SW480 (cell line): ENCODE results near the gene ASB2.

Experiments
- DNase-seq: peaks from one replicate; pipeline ENCODE4 v3.0.0-alpha.2; 2016; ENCODE audit warnings: low spot score

The ASB2 gene

GRCh38 chr14:93950948-93951634, 25.3 kb downstream of the ASB2 start:
- DNase-seq: no peak

- DNase-seq: no peak
Measured at GRCh38 chr14:93949511-93950075, 26.8 kb downstream of the ASB2 start.

GRCh38 chr14:93947282-93947681, 29.1 kb downstream of the ASB2 start:
- no peak for DNase-seq

- DNase-seq: no peak
Measured at GRCh38 chr14:93946541-93947090, 29.8 kb downstream of the ASB2 start.

- no peak for DNase-seq
Measured at GRCh38 chr14:93946104-93946503, 30.3 kb downstream of the ASB2 start.

- DNase-seq: no peak
Measured at GRCh38 chr14:93945070-93945399, 31.3 kb downstream of the ASB2 start.

- peak; percentile 61 for DNase-seq
Measured at GRCh38 chr14:93944348-93945069, 31.9 kb downstream of the ASB2 start.

- DNase-seq: no peak
Measured at GRCh38 chr14:93943930-93944329, 32.4 kb downstream of the ASB2 start.

GRCh38 chr14:93943052-93943451, 33.3 kb downstream of the ASB2 start:
- peak; percentile 74 for DNase-seq

GRCh38 chr14:93941293-93941910, 35.0 kb downstream of the ASB2 start:
- peak; percentile 73 for DNase-seq

- DNase-seq: no peak
Measured at GRCh38 chr14:93940437-93940836, 35.9 kb downstream of the ASB2 start.

GRCh38 chr14:93939304-93940229, 36.8 kb downstream of the ASB2 start:
- DNase-seq: peak; percentile 58

GRCh38 chr14:93938751-93939303, 37.5 kb downstream of the ASB2 start:
- no peak for DNase-seq

GRCh38 chr14:93937519-93937918, 38.9 kb downstream of the ASB2 start:
- DNase-seq: no peak

- DNase-seq: no peak
Measured at GRCh38 chr14:93936926-93937325, 39.4 kb downstream of the ASB2 start.

GRCh38 chr14:93936245-93936644, 40.1 kb downstream of the ASB2 start:
- peak; percentile 61 for DNase-seq

GRCh38 chr14:93935213-93935612, 41.2 kb downstream of the ASB2 start:
- no peak for DNase-seq

- DNase-seq: no peak
Measured at GRCh38 chr14:93932642-93933041, 43.7 kb downstream of the ASB2 start.

GRCh38 chr14:93930989-93931307, 45.4 kb downstream of the ASB2 start:
- no peak for DNase-seq

- no peak for DNase-seq
Measured at GRCh38 chr14:93930296-93930988, 45.9 kb downstream of the ASB2 start.

- no peak for DNase-seq
Measured at GRCh38 chr14:93929657-93930056, 46.7 kb downstream of the ASB2 start.
